Spleen (tissue), 11 donors: ENCODE results near the gene AKAP9. TPM values are rescaled to one million over a fixed set of nuclear protein-coding genes. Genes with fewer than 3 reads are reported as not detected.

Experiments used
- DNase-seq: peaks from one replicate; pipeline ENCODE4 v3.0.0-alpha.2; 2020
- H3K27ac ChIP-seq, 8 donors: fragments of 200-600 bp; sonication (generic) in 7 of 8; 1 replicate in 4 of 8; 2 replicates in 4 of 8; pipeline versions ENCODE4 v1.5.0 to v1.8.0; 2016 to 2021; ENCODE audit warnings: inconsistent platforms in 4 of 8, mild to moderate bottlenecking in 4 of 8, moderate library complexity in 1 of 8
- H3K27me3 ChIP-seq, 7 donors: fragments of 200-600 bp; sonication (generic) in 6 of 7; replicated peaks in 1 of 7; 1 replicate in 4 of 7; 2 replicates in 3 of 7; pipeline versions ENCODE4 v1.5.0 to v1.8.0; 2016 to 2021; ENCODE audit warnings: inconsistent platforms in 3 of 7, mild to moderate bottlenecking in 1 of 7
- H3K36me3 ChIP-seq, 6 donors: fragments of 200-600 bp; sonication (generic) in 5 of 6; 1 replicate in 4 of 6; 2 replicates in 2 of 6; pipeline versions ENCODE4 v1.5.0 to v1.8.0; 2016 to 2021; ENCODE audit warnings: inconsistent platforms in 2 of 6
- H3K4me1 ChIP-seq, 6 donors: fragments of 200-600 bp; sonication (generic) in 5 of 6; 1 replicate in 3 of 6; 2 replicates in 3 of 6; pipeline versions ENCODE4 v1.5.0 to v1.8.0; 2016 to 2021; ENCODE audit warnings: inconsistent platforms in 3 of 6
- H3K4me3 ChIP-seq, 8 donors: fragments of 200-600 bp; sonication (generic) in 7 of 8; 1 replicate in 4 of 8; 2 replicates in 4 of 8; pipeline versions ENCODE4 v1.5.0 to v1.8.0; 2016 to 2021; ENCODE audit warnings: inconsistent platforms in 4 of 8, mild to moderate bottlenecking in 4 of 8, moderate library complexity in 2 of 8
- H3K9me3 ChIP-seq, 8 donors: fragments of 200-600 bp; sonication (generic) in 7 of 8; 1 replicate in 4 of 8; 2 replicates in 4 of 8; pipeline versions ENCODE4 v1.5.0 to v1.8.0; 2016 to 2021; ENCODE audit warnings: inconsistent platforms in 4 of 8
- CTCF ChIP-seq, 11 experiments: fragments of 200-600 bp in 7 of 11; fragments of 450-650 bp in 4 of 11; sonication (generic) in 4 of 11; IDR thresholded peaks in 8 of 11; conservative IDR thresholded peaks in 3 of 11; 1 replicate in 7 of 11; 2 replicates in 4 of 11; pipeline versions ENCODE4 v1.4.0 to v1.8.0; 2016 to 2021; ENCODE audit warnings: antibody characterized with exemption in 11 of 11, inconsistent platforms in 4 of 11, mild to moderate bottlenecking in 1 of 11
- POLR2A ChIP-seq, 3 donors: fragments of 450-650 bp; IDR thresholded peaks; one replicate each; pipeline ENCODE4 v1.5.1; 2017; ENCODE audit warnings: antibody characterized with exemption in 3 of 3, mild to moderate bottlenecking in 1 of 3
- POLR2AphosphoS5 ChIP-seq, 3 donors: sonication (generic); formaldehyde crosslinking; IDR thresholded peaks; one replicate each; pipeline ENCODE4 v1.5.1; 2017; ENCODE audit warnings: antibody characterized with exemption in 3 of 3
- WGBS, 5 donors: extraction: QIAGEN DNeasy Blood & Tissue Kit in 3 of 5; methylation state at CpG; one replicate each; pipeline versions ENCODE4 v1.1.5 to v1.1.7; 2013 to 2018; 5-methylcytosine and 5-hydroxymethylcytosine counted together
- intact Hi-C: fragments of 100-400 bp; cut with DNase I; formaldehyde crosslinking; loops from one replicate; pipeline ENCODE4 v1.15.0; 2023; ENCODE audit warnings: low total_unique reads
- polyA plus RNA-seq, 3 donors: library from polyadenylated mRNA; stranded (reverse); fragments of 200-250 nt; gene quantifications; one replicate each; pipeline ENCODE4 v1.2.1, GENCODE V29; 2013
- total RNA-seq, 7 donors: library from RNA; depleted of rRNA in 3 of 7; stranded (reverse); fragments of >200 nt in 3 of 7; fragmentation: NEBNext Ultra II Directional in 4 of 7; extraction: Animal tissue kit (Norgen Biotek cat#: 25700) in 4 of 7; gene quantifications; one replicate each; pipeline versions ENCODE4 v1.1.0 to v1.2.1, GENCODE V29; 2016 to 2021
- donor health status: healthy with polysubstance abuse.
- donor health status: DM: no; HTN: no; CAD: no; lungs with moderate emphysema.
- donor health status: DM: no; HTN: no; CAD: no.
- donor health status: Bipolar disorder and iron deficiency.
- donor health status: healthy.
- donor health status: DM: no; HTN: no; CAD: no.
- donor health status: DM: yes; HTN: yes; CAD: no.

Gene AKAP9
- total and polyA plus RNA-seq, 10 donors, result 7.5 to 100 (median 68.5) TPM

GRCh38 chr7:92028226-92028625, 87.6 kb downstream of the AKAP9 start:
- H3K36me3 ChIP-seq, result peaks cover 0 to 93% (median 51%) of the 10 kb centered on the region in 6 donors
- H3K27ac ChIP-seq, result no peak overlapping the region
- WGBS, 5 donors, result 95 to 97% (median 96%) methylated on average over 2 of the region's 2 CpGs
- no peak for DNase-seq
- H3K4me1 ChIP-seq, result no peaks in the 10 kb centered on the region
- no peak overlapping the region for H3K4me3 ChIP-seq
- peaks cover 0 to 13% (median 2%) of the 10 kb centered on the region in 8 donors for H3K9me3 ChIP-seq
- intact Hi-C loops, result no loop called here
- TF ChIP-seq POLR2AphosphoS5 (IDR thresholded peaks at IDR 0.05), result no peak
- TF ChIP-seq CTCF (IDR thresholded peaks at IDR 0.05 in 8 of 11, conservative IDR thresholded peaks at IDR 0.05 in 3 of 11), result no peak
- no peak for TF ChIP-seq POLR2A (IDR thresholded peaks at IDR 0.05)
- no peaks in the 10 kb centered on the region for H3K27me3 ChIP-seq

GRCh38 chr7:92028686-92029085, 88.0 kb downstream of the AKAP9 start:
- TF ChIP-seq POLR2A (IDR thresholded peaks at IDR 0.05) (no peak), CTCF (IDR thresholded peaks at IDR 0.05 in 8 of 11, conservative IDR thresholded peaks at IDR 0.05 in 3 of 11) (no peak), POLR2AphosphoS5 (IDR thresholded peaks at IDR 0.05) (no peak)
- no peaks in the 10 kb centered on the region for H3K4me1 ChIP-seq
- no peak overlapping the region for H3K27ac ChIP-seq
- peaks cover 0 to 13% (median 2%) of the 10 kb centered on the region in 8 donors for H3K9me3 ChIP-seq
- no peak for DNase-seq
- no peaks in the 10 kb centered on the region for H3K27me3 ChIP-seq
- intact Hi-C loops, result no loop called here
- WGBS, 5 donors, result 92 to 100% (median 98%) methylated on average over 1 of the region's 1 CpG
- H3K36me3 ChIP-seq, result peaks cover 0 to 93% (median 46%) of the 10 kb centered on the region in 6 donors
- H3K4me3 ChIP-seq, result no peak overlapping the region

GRCh38 chr7:92034116-92034515, 93.5 kb downstream of the AKAP9 start:
- TF ChIP-seq POLR2AphosphoS5 (IDR thresholded peaks at IDR 0.05) (no peak), POLR2A (IDR thresholded peaks at IDR 0.05) (no peak), CTCF (IDR thresholded peaks at IDR 0.05 in 8 of 11, conservative IDR thresholded peaks at IDR 0.05 in 3 of 11) (no peak)
- Histone ChIP-seq H3K4me1 (no peaks in the 10 kb centered on the region), H3K27me3 (no peaks in the 10 kb centered on the region), H3K27ac (no peak overlapping the region), H3K36me3 (peaks cover 2 to 87% (median 29%) of the 10 kb centered on the region in 6 donors), H3K9me3 (no peaks in the 10 kb centered on the region), H3K4me3 (no peak overlapping the region)
- no peak for DNase-seq
- 85 to 96% (median 93%) methylated on average over 2 of the region's 2 CpGs for WGBS, 5 donors
- intact Hi-C loops, result no loop called here

GRCh38 chr7:92035576-92035975, 94.9 kb downstream of the AKAP9 start:
- Histone ChIP-seq H3K27ac (no peak overlapping the region), H3K27me3 (no peaks in the 10 kb centered on the region), H3K9me3 (no peaks in the 10 kb centered on the region), H3K4me3 (no peak overlapping the region), H3K4me1 (no peaks in the 10 kb centered on the region), H3K36me3 (peaks cover 2 to 87% (median 27%) of the 10 kb centered on the region in 6 donors)
- intact Hi-C loops, result no loop called here
- no peak for DNase-seq
- TF ChIP-seq CTCF (IDR thresholded peaks at IDR 0.05 in 8 of 11, conservative IDR thresholded peaks at IDR 0.05 in 3 of 11) (no peak), POLR2AphosphoS5 (IDR thresholded peaks at IDR 0.05) (no peak), POLR2A (IDR thresholded peaks at IDR 0.05) (no peak)
- 96 to 100% (median 98%) methylated on average over 1 of the region's 1 CpG for WGBS, 5 donors
